Spinal cord (tissue), 10 donors: Measurements from ENCODE around the gene PXMP2. TPM values are rescaled to one million over a fixed set of nuclear protein-coding genes. Genes with fewer than 3 reads are reported as not detected.

Experiments used
- DNase-seq, 6 donors: peaks; one replicate each; pipeline versions ENCODE4 v3.0.0 to v3.0.0-alpha.2; 2013 to 2015; ENCODE audit warnings: low spot score in 6 of 6, low read depth in 4 of 6
- H3K27ac ChIP-seq: one replicate; pipeline ENCODE4 v1.5.1; 2013; ENCODE audit warnings: low read depth, low read length, control low read depth
- H3K27me3 ChIP-seq: one replicate; pipeline ENCODE4 v1.6.1; 2013; ENCODE audit warnings: low read length; ENCODE audit not compliant: control insufficient read depth, insufficient read depth
- H3K36me3 ChIP-seq: one replicate; pipeline ENCODE4 v1.6.1; 2013; ENCODE audit warnings: low read length; ENCODE audit not compliant: control insufficient read depth, insufficient read depth
- H3K4me1 ChIP-seq: one replicate; pipeline ENCODE4 v1.6.1; 2013; ENCODE audit warnings: low read length; ENCODE audit not compliant: control insufficient read depth, insufficient read depth
- H3K4me3 ChIP-seq: one replicate; pipeline ENCODE4 v1.5.1; 2013; ENCODE audit warnings: low read depth, low read length, control low read depth
- H3K9me3 ChIP-seq: one replicate; pipeline ENCODE4 v1.6.1; 2013; ENCODE audit warnings: low read length; ENCODE audit not compliant: control insufficient read depth, insufficient read depth
- WGBS: methylation state at CpG from one replicate; pipeline ENCODE4 v1.1.5; 2013; ENCODE audit warnings: missing lambda C conversion rate; ENCODE audit not compliant: insufficient coverage; 5-methylcytosine and 5-hydroxymethylcytosine counted together
- polyA plus RNA-seq, 2 donors: library from polyadenylated mRNA; unstranded; fragments of 120-200 nt; gene quantifications; one replicate each; pipeline ENCODE4 v1.2.1, GENCODE V29; 2013; ENCODE audit not compliant: insufficient read length in 2 of 2
- total RNA-seq, 2 donors: library from RNA; depleted of rRNA in 1 of 2; stranded (reverse); fragments of 120-200 nt in 1 of 2; fragments of >200 nt in 1 of 2; gene quantifications; one replicate each; pipeline versions ENCODE4 v1.2.3 to v1.2.4, GENCODE V29; 2013 to 2014
- donor health status: healthy.

PXMP2 gene
- total and polyA plus RNA-seq, 4 donors = 27.5 to 74.7 (median 45.7) TPM

GRCh38 chr12:132718644-132719043 is 31.3 kb downstream of the PXMP2 start:
- Histone ChIP-seq H3K27me3 (no peaks in the 10 kb centered on the region), H3K4me1 (peaks cover 4% of the 10 kb centered on the region), H3K9me3 (no peaks in the 10 kb centered on the region), H3K36me3 (peaks cover 93% of the 10 kb centered on the region), H3K27ac (no peak overlapping the region), H3K4me3 (no peak overlapping the region)
- WGBS = 83% methylated on average over 20 of the region's 21 CpGs
- DNase-seq = no peak

DNA sequence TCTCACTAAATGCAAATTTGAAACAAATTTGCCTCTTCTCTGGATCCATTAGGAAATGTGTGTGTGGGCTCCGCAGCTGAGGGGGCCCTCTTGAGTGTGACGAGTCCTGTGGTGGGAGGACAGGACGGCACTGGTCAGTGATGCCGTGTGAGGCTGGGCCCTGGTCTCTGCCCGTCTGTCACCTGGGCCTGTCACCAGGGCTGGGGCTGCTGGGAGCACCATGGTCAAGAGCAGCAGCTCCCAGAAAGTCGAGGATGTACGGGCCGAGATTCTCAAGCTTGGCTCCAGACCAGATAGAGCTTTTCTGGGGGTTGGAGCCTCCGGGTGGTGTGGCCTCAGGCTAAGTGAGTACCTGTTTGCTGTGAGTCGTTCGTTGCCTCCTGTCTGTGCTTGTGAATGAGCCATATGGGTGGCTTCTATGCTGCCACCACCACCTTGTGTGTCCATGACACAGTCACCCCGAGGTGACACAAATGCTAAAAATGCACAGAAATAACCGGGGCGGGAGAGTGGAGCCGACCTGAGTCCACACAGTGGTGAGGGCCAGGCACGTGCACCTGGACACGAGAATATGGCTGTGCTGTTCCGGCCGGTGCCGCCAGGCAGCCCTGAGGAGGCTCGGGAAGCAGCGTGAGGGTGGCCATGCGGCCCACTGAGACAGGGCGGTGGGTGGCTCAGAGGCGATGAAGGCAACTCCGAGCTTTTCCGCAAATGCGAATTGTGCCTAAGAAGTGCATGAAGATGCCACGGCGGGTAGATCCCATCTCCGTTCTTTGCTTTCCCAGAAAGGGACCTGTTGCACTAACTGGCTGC is 32.0 kb downstream of the PXMP2 start:
- no peaks in the 10 kb centered on the region for H3K9me3 ChIP-seq
- no peaks in the 10 kb centered on the region for H3K27me3 ChIP-seq
- H3K4me3 ChIP-seq = no peak overlapping the region
- H3K36me3 ChIP-seq = peaks cover 91% of the 10 kb centered on the region
- WGBS = 91% methylated on average over 31 of the region's 31 CpGs
- DNase-seq = no peak
- H3K27ac ChIP-seq = no peak overlapping the region
- peaks cover 4% of the 10 kb centered on the region for H3K4me1 ChIP-seq

- Histone ChIP-seq H3K9me3 (no peaks in the 10 kb centered on the region), H3K27ac (no peak overlapping the region), H3K36me3 (peaks cover 91% of the 10 kb centered on the region), H3K4me1 (peaks cover 4% of the 10 kb centered on the region), H3K27me3 (no peaks in the 10 kb centered on the region), H3K4me3 (no peak overlapping the region)
- DNase-seq = no peak
- WGBS = 93% methylated on average over 12 of the region's 12 CpGs
Observed at GRCh38 chr12:132719954-132720324, 32.6 kb downstream of the PXMP2 start.

DNA sequence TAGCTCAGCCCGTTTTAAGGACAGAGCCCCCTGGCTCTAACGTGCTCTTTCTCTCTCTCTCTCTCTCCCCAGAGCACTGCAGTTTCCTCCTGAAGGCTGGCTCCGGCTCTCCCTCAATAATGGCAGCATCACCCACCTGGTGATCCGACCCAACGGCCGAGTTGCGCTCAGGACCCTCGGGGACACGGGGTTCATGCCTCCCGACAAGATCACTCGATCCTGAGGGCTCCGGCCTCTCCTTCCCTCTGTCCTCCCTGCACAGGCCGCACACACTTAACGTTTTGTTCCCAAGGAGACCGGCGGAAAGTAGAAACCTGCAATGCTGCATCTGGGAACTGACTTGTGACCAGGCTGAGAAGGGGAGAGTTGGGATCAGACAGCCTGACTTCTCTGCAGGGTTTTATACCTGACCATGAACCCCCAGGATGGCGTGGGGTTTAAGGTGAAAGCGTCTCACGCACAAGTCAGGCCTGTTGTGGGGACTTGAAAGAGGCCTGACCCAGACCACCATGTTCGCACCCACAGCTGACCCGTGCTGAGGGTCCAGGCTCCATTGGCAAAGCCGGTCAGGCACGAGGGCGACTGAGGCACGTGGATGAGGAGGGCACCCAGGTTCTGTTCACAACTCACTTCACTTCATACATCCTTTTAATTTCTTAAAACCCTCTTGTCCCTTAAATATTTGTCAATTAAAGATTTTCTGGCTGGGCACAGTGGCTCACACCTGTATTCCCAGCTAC is 33.4 kb downstream of the PXMP2 start:
- Histone ChIP-seq H3K9me3 (no peaks in the 10 kb centered on the region), H3K36me3 (peaks cover 90% of the 10 kb centered on the region), H3K27me3 (no peaks in the 10 kb centered on the region), H3K27ac (no peak overlapping the region), H3K4me3 (no peak overlapping the region), H3K4me1 (peaks cover 4% of the 10 kb centered on the region)
- WGBS = 95% methylated on average over 20 of the region's 25 CpGs
- no peak for DNase-seq

DNA sequence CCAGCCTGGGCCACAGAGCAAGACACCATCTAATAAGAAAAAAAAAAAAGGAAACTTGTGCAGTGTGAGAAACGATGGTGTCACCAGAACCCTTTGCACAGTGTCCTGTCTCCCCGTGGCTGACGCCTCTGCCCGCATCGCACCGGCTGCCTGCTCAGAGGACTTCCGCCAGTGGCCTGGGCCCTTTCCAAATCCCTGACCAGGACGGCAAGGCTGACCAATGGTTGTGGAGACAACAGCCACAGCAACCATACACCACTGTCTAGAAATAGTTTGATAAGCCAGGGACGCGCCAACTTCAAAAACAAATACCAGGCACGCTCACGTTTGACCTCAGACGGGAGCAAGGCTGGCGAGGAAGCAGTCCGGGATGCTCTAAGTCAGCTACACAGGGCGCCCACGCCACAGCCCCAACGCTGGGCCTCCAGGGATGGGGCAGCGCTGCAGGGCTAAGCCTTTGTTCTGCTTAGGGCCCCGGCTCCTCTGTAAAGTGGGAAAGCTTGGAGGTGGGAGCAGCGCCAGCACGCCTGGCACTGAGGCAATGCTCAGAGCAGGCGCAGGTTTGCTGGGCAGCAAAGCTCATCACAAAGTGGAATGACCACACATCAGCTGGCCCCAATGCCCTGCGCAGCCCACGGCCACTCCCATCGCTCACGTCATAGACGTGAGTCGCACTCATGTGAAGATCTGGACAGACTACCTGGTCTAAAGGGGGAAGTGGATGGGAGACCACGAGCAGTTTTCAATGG is 35.8 kb downstream of the PXMP2 start:
- H3K27ac ChIP-seq = no peak overlapping the region
- 91% methylated on average over 28 of the region's 30 CpGs for WGBS
- peaks cover 4% of the 10 kb centered on the region for H3K4me1 ChIP-seq
- H3K36me3 ChIP-seq = peaks cover 90% of the 10 kb centered on the region
- no peaks in the 10 kb centered on the region for H3K9me3 ChIP-seq
- no peak for DNase-seq
- H3K4me3 ChIP-seq = no peak overlapping the region
- H3K27me3 ChIP-seq = no peaks in the 10 kb centered on the region

DNA sequence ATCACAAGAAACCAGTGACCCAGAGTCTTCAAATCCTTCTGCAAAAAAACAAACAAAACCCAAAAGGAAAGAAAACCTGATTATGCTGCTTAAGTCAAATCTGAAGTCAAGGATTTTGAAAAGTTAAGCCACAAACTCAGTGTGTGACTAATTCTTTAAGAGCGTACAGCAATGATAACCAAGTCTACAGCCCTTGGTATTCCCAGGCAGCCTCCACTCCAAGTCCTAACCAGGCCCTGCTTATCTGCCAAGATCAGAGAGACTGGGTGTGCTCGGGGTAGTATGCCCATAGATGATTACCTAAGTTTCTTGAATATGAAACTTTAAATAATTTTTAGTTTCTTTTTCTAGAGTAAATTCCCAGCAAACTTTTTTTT is 36.4 kb downstream of the PXMP2 start:
- no peak overlapping the region for H3K4me3 ChIP-seq
- H3K27ac ChIP-seq = no peak overlapping the region
- H3K27me3 ChIP-seq = no peaks in the 10 kb centered on the region
- peaks cover 4% of the 10 kb centered on the region for H3K4me1 ChIP-seq
- DNase-seq = no peak
- H3K36me3 ChIP-seq = peaks cover 92% of the 10 kb centered on the region
- no peaks in the 10 kb centered on the region for H3K9me3 ChIP-seq
- WGBS = 88% methylated on average over 1 of the region's 2 CpGs

DNA sequence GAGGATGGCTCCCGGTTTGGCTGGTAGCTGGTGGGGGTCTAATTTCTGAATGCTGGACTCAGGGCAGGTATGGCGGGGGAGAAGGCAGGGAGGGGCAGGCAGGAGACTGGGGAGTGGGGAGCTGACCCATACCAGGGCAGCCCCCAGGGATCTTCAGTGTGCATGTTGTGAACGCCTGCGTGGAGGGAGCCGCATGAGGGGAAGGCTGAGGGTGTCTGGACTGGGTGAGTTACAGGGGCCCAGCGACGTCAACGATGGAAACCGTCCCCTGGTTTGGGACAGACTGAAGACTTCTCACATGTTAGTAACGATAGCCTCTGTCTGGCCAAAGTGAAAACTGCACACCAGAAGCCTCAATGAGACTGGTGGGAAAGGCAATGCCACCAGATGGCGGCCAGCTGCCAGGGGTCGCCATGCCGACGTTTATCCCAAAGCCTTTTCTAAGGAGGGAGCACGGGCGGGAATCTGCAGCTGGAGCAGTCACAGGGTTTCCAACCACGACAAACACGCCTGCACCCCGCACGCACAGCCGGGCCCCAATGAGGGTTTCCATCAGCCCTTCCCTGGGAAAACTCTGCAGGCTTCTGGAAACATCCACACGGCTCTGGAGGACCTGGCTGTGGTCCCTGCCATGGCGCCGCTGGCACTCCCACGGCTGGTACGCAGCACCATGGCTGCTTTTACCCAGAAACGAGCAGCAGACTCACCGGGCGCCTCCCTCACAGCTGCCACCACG is 37.3 kb downstream of the PXMP2 start:
- Histone ChIP-seq H3K4me3 (no peak overlapping the region), H3K27me3 (no peaks in the 10 kb centered on the region), H3K9me3 (no peaks in the 10 kb centered on the region), H3K36me3 (peaks cover 89% of the 10 kb centered on the region), H3K27ac (no peak overlapping the region), H3K4me1 (peaks cover 4% of the 10 kb centered on the region)
- 84% methylated on average over 29 of the region's 30 CpGs for WGBS
- DNase-seq = no peak

- H3K36me3 ChIP-seq = peaks cover 89% of the 10 kb centered on the region
Observed at GRCh38 chr12:132726386-132726785, 39.0 kb downstream of the PXMP2 start.

GRCh38 chr12:132727091-132727794 is 39.9 kb downstream of the PXMP2 start:
- H3K36me3 ChIP-seq = peaks cover 88% of the 10 kb centered on the region
- WGBS = 94% methylated on average over 37 of the region's 37 CpGs
- DNase-seq = no peak

More at GRCh38 chr12:132726386-132726785, 39.0 kb downstream of the PXMP2 start:
- H3K4me1 ChIP-seq = peaks cover 4% of the 10 kb centered on the region
- no peak for DNase-seq
- no peak overlapping the region for H3K4me3 ChIP-seq
- H3K27ac ChIP-seq = no peak overlapping the region
- no peaks in the 10 kb centered on the region for H3K9me3 ChIP-seq
- no peaks in the 10 kb centered on the region for H3K27me3 ChIP-seq
- WGBS = 95% methylated on average over 10 of the region's 12 CpGs

More at GRCh38 chr12:132727091-132727794, 39.9 kb downstream of the PXMP2 start:
- Histone ChIP-seq H3K27ac (no peak overlapping the region), H3K9me3 (no peaks in the 10 kb centered on the region), H3K27me3 (no peaks in the 10 kb centered on the region), H3K4me1 (peaks cover 4% of the 10 kb centered on the region), H3K4me3 (no peak overlapping the region)
